PC-9 (cell line): ENCODE results near the gene NLGN1.

Experiments
- EZH2 ChIP-seq: fragments of 200-600 bp; sonication (generic); IDR thresholded peaks from 2 replicates; pipeline ENCODE4 v1.8.0; 2017; ENCODE audit warnings: antibody characterized with exemption, low read depth
- TF ChIP-seq, protein P1 (sequence below): fragments of 200-600 bp; sonication (generic); conservative IDR thresholded peaks from 2 replicates; pipeline ENCODE4 v1.6.1; 2017; ENCODE audit warnings: mixed run types, antibody characterized with exemption, mild to moderate bottlenecking, moderate library complexity

GRCh38 chr3:174162550-174162949 lies 765.0 kb downstream of the NLGN1 start:
- TF ChIP-seq, protein P1, sequence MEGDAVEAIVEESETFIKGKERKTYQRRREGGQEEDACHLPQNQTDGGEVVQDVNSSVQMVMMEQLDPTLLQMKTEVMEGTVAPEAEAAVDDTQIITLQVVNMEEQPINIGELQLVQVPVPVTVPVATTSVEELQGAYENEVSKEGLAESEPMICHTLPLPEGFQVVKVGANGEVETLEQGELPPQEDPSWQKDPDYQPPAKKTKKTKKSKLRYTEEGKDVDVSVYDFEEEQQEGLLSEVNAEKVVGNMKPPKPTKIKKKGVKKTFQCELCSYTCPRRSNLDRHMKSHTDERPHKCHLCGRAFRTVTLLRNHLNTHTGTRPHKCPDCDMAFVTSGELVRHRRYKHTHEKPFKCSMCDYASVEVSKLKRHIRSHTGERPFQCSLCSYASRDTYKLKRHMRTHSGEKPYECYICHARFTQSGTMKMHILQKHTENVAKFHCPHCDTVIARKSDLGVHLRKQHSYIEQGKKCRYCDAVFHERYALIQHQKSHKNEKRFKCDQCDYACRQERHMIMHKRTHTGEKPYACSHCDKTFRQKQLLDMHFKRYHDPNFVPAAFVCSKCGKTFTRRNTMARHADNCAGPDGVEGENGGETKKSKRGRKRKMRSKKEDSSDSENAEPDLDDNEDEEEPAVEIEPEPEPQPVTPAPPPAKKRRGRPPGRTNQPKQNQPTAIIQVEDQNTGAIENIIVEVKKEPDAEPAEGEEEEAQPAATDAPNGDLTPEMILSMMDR, result no peak
- TF ChIP-seq EZH2, result no peak
